GM21367 (cell line): ENCODE results near the gene RTEL1.

ENCODE experiments used
- ATAC-seq: cut with Tn5 transposase; IDR thresholded peaks from one replicate; pipeline ENCODE4 v1.9.1; 2021; ENCODE audit not compliant: unreplicated experiment

RTEL1 gene

DNA sequence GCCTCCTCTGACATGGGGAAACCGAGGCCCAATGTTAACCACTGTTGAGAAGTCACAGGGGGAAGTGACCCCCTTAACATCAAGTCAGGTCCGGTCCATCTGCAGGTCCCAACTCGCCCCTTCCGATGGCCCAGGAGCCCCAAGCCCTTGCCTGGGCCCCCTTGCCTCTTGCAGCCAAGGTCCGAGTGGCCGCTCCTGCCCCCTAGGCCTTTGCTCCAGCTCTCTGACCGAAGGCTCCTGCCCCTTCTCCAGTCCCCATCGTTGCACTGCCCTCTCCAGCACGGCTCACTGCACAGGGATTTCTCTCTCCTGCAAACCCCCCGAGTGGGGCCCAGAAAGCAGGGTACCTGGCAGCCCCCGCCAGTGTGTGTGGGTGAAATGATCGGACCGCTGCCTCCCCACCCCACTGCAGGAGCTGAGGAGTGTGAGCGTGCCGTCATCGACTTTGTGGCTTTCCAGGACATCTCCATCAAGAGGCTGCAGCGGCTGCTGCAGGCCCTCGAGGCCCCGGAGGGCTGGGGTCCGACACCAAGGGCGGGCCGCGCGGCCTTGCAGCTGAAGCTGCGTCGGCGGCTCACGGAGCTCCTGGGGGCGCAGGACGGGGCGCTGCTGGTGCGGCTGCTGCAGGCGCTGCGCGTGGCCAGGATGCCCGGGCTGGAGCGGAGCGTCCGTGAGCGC is 39.9 kb downstream of the RTEL1 start:
- ATAC-seq = no peak

DNA sequence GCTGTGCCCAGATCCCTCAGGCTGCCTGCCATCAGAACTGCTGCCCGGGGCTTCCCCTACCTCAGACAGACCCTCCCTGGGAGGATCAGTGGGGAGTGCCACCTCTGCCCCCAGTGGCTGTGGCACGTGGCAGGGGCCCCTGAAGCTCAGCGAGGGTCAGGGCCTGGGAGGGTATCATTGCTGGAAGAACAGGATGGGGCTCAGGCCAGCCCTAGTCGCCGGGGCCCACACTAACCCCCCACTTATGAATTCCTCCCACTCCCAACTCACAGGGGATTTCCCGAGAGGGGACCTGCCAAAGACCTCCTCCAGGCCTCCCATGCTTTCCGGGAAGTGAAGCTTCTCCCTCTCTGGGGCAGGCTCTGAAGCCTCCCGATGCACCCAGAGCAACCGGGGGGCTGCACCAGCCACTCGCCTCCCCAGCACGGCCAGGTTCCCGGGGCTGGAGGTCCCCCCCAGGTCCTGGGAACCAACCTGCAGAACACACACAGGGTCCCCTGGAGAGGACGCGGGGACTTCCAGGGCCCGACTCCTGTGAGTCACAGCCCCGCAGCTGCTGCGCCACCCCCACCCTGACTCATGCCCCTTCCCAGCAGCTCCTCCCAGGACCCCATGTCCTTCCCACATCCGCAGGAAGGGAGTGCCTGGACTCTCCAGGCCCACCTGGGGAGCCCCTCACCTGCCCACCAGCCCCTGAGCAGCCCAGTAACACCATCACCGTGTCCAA is 40.8 kb downstream of the RTEL1 start:
- no peak for ATAC-seq

DNA sequence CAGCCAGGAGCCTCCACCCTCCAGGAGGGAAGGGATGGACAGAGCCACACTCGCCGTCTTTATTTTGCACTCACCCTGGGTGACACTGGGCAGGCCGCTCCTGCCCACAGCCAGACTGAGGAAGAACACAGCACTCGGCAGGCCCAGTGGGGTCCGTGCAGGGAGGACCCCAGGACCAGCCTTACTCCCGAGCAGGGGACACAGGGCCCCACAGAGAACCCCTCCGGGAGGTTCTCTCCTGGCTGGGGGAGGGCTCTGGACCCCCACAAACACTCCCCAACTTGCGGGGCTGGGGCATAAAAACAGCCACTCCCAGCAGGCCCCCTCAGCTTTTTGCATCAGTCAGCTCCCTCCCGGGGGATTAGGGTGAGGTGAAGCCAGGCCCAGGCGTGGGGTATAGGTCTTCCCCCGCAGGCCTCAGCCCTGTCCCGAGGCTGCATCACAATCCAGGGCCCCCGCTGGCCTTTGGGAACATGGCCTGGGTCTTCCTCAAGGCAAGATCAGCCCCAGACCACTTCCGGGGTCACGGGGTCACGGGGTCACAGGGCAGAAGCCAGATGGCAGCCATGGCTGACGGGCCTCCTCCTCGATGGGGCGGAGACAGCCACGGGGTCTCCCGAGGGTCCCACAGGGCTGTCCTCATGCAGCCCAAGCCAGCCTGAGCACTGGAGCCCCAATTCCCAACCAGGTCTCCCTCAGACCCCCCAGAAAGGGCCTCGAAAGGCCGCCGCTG is 41.5 kb downstream of the RTEL1 start:
- ATAC-seq = no peak

DNA sequence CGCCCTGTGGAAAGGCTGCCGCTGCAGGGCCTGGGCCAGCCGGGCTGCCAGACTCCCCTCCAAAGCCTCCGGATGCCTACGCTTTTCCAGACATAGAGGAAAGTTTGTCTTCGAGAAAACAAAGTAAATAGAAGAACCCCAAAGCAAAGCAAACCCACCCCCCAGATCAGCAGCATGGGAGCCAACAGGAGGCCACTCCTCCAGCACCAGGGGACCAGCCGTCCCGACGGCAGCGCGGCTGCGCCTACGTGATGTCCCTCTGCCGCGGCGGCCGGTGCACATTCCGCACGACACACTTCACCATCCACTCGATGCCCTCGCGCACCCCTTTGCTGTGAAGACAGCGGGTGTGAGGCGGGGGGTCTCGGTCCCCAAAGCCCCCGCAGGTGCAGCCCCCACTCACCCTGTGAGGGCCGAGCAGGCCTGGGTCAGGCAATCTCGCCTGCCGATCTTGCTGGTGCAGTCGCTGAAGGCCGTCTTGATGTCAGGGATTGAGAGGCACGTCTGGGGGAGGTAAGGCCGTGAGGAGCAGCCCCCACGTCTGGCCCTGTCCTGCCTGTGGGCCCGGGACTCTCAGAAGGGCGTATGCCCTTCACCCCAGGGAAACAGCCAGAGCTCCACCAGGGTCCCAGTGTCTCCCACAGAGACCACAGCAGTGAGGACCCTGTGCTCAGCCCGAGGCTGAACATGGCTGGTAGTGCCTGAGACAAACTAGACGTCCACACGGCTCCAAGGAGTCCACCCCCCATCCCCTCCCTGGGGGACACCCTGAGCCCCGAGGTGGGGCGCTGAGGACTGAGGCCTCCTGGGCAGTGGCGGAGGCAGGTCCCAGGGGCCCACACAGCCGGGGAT is 42.3 kb downstream of the RTEL1 start:
- no peak for ATAC-seq

DNA sequence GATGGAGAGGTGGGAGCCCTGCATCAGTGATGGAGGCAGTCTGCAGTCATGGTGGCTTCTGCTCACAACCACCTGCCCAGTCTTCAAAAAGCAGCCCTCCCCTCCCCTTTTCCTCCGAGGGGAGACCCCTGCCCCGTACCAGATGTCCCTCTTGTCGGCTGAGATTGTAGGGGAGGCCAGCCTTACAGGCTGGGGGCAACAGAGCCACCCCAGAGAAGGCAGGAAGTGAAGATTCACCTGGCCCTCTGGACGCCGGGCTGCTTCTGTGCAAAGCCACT is 42.9 kb downstream of the RTEL1 start:
- no peak for ATAC-seq

DNA sequence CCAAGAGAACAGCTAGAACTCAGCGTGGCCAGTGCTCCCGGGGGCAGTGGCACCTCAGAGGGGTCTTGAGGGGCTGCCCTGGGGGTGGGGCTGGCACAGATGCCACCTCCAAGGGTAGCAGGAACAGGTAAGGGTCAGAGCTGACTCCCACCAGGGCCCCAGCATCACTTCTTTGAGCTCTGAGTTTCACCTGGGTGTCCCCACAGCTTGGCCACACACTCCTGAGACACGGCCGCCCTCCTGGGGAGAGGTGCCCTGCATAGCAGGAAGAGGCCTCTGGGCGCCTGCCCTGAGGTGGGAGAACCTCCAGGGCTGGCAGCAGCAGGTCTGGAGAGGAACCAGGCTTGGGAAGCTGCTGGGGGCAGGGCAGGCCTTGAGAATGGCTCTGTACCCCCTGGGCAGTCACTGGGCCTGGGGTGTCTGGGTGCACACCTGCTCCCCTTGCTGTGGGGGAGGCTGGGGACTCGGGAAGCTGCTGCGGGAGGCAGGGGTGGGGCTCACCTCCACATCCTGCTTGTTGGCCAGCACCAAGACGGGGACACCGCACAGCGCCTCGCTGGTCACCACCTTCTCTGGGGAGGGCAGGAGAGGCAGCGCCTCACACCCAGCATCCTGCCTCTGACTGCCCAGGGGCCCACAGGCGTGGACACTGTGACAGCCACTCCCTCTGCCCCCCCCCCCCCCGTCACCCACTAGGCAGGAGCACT is 43.4 kb downstream of the RTEL1 start:
- ATAC-seq = no peak

DNA sequence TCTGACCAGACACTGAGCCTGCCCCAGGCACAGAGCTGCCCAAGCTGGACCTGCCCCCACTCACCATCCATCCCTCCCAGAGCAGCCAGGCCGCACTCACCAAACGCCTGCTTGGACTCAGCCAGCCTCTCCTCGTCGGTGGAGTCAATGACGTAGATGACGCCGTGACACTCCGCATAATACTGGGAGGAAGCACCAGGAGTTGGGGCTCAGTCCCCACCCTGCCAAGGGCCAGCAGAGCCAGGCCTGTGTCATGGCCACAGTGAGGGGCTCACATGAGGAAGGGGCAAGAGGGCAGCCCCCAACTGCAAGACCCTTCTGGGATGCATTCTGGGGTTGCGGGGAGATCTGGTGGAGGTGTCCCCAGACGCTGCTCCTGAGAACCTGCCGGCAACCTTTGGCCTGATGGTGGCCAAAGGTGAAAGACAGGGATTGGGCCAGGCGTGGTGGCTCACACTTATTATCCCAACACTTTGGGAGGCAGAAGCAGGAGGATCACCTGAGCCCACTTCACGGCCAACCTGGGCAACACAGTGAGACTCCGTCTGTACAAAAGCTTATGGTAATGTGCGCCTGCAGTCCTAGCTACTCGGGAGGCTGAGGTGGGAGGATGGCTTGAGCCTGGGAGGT is 44.0 kb downstream of the RTEL1 start:
- no peak for ATAC-seq

DNA sequence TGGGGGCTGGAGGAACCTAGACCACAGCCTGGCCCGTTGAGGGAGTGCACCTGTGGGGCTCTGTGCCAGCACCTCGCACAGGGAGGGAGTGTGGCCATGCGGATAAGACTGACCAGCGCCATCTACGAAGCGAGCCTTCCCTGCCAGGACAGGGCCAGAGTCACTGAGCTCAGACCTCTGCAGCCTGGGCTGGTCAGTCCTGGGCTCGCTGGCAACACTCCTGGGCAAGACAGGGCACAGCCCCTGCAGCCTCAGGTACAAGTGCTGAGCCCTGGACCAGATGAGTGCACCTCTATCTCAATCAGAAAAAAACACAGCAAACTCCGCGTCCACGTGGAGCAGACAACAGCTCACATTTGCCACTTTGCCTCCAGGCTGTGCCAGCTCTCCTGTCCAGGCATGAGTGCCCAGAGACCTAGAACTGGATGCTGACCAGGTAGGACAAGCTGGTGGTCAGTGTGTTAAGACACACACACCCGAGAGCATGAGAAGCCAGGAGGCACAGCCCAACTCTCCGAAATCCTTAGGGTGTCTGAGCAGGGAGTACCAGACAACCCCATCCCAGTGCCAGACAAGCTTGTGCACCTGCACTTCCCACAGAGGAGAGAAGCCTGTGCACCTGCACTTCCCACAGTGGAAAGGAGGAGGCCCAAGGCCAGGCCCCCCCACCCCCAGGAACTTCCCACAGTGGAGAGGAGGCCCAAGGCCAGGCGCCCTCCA is 44.8 kb downstream of the RTEL1 start:
- no peak for ATAC-seq

DNA sequence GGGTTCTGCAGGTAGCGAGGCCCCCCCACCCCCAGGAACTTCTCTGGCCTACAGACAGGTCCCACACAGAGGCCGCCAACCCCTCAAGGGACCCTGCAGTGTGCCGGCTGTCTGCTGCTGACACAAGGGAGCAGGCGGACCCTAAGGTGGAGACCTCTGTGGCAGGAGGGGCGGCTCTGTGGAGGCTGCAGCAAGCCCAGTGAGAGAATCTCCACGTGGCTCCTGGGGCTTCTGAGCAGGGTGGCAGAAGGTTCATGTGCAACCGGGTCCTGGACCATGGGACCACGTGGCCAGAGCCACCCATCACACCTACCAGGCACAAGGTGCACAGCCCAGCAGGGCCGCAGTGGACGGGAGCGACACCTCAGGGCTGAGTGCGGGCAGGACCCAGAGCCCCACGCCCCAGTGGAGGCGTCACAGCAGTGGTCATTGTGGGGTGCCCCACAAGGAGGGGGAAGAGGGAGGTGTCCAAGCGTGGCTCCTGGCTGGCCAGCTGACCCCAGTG is 45.4 kb downstream of the RTEL1 start:
- ATAC-seq = no peak

DNA sequence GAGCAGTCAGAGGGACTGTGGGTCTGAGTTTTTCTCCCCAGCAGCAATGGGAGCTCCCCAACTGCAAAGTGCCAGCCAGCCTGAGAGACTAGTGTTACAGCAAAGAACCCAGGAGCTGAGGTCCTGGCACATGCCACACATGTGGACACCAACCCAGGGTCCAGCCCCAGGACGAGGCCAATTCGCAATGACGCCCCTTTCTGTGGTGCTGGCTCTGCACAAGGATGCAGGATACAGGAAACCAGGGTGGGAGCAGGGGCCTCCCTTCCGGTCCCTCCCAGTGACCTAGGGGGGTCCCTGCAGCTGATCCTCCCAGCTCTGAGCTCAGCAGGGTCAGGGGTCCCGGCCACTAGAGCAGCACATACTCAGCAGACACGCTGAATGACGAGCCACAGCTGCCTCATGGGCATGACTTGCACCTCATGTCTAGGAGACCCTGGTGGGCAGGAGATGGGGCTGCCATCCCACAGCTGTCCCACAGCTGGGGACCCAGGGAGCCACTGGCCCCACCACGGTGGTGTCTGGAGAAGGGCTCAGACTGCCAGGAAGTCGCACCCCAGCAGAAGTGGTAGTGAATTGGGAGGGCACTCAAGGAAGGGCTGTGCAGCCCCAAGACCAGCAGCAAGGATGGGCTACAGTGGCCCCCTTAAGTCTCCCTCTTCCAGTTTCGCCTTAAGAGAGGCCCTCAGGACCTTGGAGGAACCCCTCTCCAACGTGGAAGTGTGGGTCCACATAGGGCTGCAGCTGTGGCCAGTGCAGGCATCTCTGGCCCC is 46.0 kb downstream of the RTEL1 start:
- ATAC-seq = no peak

DNA sequence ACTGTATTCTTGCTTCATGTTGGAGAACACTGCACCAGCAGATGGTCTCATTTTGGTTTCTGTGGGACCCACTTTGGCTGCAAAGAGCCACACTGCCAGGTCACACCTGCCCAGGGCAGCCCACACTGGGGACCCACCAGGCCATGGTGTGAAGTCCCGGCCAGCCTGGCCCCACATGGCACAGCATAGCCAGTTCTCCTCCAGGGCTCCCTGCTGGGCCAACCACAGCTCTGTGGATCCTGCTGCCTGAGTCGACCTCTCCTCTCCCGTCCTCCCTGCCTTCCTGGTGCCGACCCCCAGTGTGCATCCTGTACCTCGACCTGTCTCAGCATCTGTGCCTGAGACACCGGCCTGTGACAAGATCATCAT is 46.6 kb downstream of the RTEL1 start:
- no peak for ATAC-seq

DNA sequence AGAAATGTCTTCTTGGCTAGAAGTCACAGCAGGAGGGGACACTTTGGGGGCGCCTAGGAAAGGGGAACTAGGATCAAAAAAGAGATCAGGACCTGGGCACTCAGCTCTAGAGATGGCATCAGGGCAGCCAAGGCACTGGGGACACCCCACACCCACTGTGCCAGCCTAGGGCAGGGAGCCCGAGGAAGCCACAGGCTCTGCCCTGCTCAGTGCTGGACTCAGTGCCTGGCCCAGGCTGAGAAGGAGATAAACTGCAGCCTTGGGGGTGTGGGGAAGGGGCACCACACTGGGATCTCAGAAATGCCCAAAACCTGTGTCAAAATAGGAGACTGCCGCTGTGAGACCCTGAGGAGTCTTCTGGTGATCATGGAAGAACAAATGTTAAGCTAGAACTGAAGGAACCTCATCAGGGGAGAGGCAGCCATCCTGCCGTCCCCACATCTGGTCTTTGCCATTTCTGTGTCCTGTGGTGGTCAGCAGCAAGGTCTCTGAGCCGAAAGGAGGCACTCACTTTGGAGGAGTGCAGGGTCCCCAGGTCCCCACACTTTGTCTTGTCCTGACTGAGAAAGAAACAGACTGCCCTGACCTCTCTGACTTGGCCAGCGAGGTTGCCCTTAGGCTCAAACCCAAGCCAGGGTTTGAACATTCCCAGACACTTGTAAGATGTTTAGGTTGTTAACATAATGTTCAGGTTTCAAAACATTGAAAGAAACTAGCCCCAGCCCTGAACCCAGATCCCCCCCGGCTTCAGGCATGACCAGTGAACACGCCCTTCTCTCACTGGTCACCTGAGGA is 47.3 kb downstream of the RTEL1 start:
- no peak for ATAC-seq

DNA sequence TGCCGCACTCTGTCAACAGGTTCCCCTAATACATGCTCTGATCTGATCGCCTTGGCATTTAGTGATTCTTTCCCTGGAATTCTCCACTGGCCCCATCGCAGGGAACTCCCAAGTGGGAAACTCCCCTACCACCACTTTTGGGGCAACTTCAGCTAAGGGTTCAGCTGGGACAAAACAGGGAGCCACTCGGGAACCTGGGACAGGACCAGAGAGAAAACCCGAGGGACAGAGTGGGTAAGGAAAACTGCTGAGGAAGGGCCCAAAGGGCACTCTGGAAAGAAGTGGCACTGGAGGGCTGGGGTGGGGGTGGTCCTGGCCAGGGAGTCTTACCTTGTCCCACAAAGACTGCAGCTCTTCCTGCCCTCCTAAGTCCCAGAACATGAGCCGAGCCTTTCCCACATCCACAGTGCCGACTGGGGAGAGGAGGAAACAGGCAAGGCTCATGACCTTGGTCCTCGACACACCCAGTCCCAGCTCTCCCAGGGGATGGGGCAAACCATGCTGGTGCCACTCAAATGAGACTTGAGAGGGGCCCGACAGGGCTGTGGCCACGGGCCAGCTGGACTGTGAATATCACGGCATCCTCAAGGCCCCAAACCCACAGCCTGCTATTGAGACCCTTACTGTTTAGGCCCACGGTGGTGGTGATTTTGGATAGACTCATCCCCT is 48.0 kb downstream of the RTEL1 start:
- ATAC-seq = no peak

DNA sequence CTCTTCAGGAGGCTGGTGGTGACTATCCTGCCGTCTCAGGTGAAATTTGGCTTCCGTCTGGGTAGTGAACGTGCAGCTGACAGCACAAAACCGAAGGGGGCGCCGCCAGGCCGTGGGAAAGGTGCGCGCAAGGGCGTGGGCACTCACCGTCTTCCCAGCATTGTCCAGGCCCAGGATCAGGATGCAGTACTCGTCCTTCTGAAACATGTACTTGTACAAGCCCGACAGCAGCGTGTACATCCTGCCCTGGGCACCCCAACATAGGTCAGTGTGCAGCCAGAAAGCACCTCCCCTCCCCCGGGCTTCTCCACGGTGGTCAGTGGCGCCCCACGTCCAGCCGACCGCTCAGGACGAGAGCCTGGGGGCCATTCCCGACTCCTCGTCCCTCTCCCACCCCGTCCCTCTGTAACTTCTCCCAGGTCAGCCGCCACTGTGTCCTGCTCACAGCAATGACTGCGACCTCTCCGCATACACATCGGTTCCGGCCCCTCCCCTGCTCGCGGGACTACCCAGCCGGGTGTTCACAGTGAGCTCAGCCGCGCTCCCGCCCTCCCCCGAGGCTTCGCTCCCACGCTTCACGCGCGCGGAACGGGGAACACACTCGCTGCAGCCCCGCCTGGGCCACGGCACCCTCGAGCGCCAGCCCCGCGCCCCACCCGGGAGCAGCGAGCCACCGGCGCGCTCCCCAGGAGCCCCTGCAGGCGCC is 48.9 kb downstream of the RTEL1 start:
- peak; percentile 14 for ATAC-seq

DNA sequence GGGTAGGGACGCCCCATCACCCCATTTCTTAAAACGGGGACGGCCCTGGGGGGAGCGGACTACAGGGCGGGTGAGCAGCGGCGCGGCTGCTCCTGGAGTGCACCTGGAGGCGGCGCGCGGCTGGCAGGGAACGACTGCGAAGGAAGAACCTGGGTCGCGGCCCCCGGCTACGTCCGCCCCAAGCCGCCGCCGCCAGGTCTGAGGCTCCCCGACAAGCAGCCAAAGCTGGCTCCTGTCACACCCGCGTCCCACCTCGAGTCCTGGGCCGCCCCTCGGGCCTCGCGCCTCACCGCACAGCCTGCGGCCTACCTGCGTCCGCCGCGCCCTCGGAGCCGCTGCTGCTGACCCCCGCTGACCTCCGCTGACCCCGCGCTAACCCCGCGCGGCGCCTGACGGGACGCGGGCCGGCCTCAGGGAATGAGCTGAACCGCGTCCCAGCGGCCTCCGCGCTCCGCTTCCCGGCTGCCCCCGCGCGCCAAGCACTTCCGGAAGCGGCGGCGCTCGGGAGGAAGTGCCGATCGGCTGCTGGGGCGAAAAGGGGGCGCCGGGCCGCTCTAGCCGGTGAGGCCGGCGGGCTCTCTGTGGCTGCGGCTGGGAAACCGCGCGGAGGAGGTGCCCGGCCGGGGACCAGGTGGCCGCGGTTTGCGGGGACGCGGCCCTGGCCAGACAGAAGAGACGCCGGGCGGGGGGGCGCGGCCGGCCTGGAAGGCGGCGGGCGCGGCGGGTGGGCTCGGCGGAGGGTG is 49.6 kb downstream of the RTEL1 start, which contains the start of the genes ARFRP1 and ZGPAT:
Gene ARFRP1 (minus strand): TSS at position 419 of the 743 bp plus-strand sequence. CDS start 885 bp downstream, outside the sequence.
Gene ZGPAT (plus strand): TSS at position 482 of the 743 bp plus-strand sequence. CDS start 542 bp downstream, outside the sequence.
- ATAC-seq = peak; percentile 50
